Activated CD4-positive, alpha-beta memory T cell treated with anti-CD3 and anti-CD28 coated beads, Interleukin-2, amount 10 ng/mL, durations not matched to agents 7 days and 5 days (primary cell): ENCODE measurements around the gene WEE1. TPM values are rescaled to one million over a fixed set of nuclear protein-coding genes. Genes with fewer than 3 reads are reported as not detected.
"Not testable (repeated sequence)": the region's sequence is repeated elsewhere in the genome, so short reads cannot be mapped to it uniquely, and the experiment has no call there.

Source experiments
- CTCF ChIA-PET: fragments of 350-600 bp; sonication (Branson Sonifier 250); formaldehyde crosslinking; loops from one replicate; lab custom pipeline; 2021; ENCODE audit warnings: antibody characterized with exemption, inconsistent platforms; lab: Charles Lee
- POLR2A ChIA-PET: fragments of 350-600 bp; sonication (Branson Sonifier 250); formaldehyde crosslinking; loops from one replicate; lab custom pipeline; 2021; ENCODE audit warnings: antibody characterized with exemption; lab: Charles Lee
- DNase-seq: peaks from one replicate; pipeline ENCODE4 v3.0.0-alpha.2; 2020
- H3K27ac Mint-ChIP-seq: one replicate; pipeline ENCODE4 v1.8.0; 2021; ENCODE audit warnings: mild to moderate bottlenecking, mixed read lengths
- H3K27me3 Mint-ChIP-seq: one replicate; pipeline ENCODE4 v1.8.0; 2021; ENCODE audit warnings: mixed read lengths
- H3K36me3 Mint-ChIP-seq: one replicate; pipeline ENCODE4 v1.8.0; 2021; ENCODE audit warnings: low read depth, mixed read lengths
- H3K4me1 Mint-ChIP-seq: one replicate; pipeline ENCODE4 v1.8.0; 2021; ENCODE audit warnings: mixed read lengths
- H3K4me3 Mint-ChIP-seq: one replicate; pipeline ENCODE4 v1.8.0; 2021; ENCODE audit warnings: mild to moderate bottlenecking, mixed read lengths
- H3K9me3 Mint-ChIP-seq: one replicate; pipeline ENCODE4 v1.8.0; 2021; ENCODE audit warnings: mixed read lengths
- total RNA-seq, 2 experiments: library from RNA; stranded (reverse); gene quantifications; one replicate each; pipeline ENCODE4 v1.2.3, GENCODE V29; 2021

WEE1 gene
- total RNA-seq, 2 experiments from 2014 or later, result 62.8 to 64.1 TPM

DNA sequence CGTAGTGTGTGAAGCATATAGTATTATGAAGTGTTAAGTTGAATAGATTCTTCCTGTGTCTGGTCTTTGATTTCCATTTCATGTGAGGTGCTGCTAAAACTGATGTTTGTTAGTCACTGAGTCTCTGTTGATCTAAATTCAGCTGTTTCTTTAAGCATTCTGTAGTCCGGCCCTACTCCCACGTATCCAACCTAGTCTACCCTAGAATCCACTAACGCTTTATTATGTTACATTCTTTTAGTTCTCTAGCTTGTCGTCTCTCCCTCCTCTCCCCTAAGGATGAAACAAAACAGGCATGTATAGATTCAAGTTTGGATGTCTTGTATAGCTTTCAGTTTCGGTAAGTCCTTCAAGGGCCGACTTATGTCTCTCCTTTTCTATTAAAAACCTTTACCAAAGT is 4.1 kb downstream of the WEE1 start:
- POLR2A ChIA-PET, result interaction anchor here (1.2 to 6.0 kb wide), 9 partner anchors 11 to 895 kb away, joined by 3 to 85 read pairs (median 19); partner anchors contain the start of genes IPO7, RPL27A, TRIM66 and ZNF143
- Mint-ChIP-seq H3K27ac (peak overlapping the region; percentile 83), H3K9me3 (no peaks in the 10 kb centered on the region), H3K27me3 (no peaks in the 10 kb centered on the region), H3K36me3 (peaks cover 72% of the 10 kb centered on the region), H3K4me3 (peak overlapping the region; percentile 98), H3K4me1 (peaks cover 47% of the 10 kb centered on the region)
- CTCF ChIA-PET, result interaction anchor here (1.0 to 3.6 kb wide), 7 partner anchors 9 to 170 kb away, joined by 3 to 43 read pairs (median 10); no protein-coding TSS in a partner anchor
- DNase-seq, result no peak

DNA sequence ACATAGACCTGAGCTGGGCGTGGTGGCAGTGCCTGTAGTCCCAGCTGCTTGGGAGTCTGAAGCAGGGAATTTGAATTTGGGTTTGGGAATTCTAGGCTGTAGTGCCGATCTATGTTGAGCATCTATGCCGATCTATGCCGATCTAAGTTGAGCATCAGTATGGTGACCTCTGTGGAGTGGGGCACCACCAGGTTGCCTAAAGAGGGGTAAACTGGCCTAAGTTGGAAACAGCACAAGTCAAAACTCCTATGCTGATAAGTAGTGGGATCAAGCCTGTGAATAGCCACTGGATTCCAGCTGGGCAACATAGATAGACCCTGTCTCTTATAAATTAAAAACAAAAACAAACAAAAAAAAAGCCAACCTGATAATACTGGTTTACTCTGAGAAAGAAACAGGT is 7.4 kb downstream of the WEE1 start:
- DNase-seq, result no peak
- Mint-ChIP-seq H3K36me3 (peaks cover 82% of the 10 kb centered on the region), H3K27ac (peak overlapping the region; percentile 31), H3K9me3 (no peaks in the 10 kb centered on the region), H3K4me3 (no peak overlapping the region), H3K27me3 (no peaks in the 10 kb centered on the region), H3K4me1 (peaks cover 57% of the 10 kb centered on the region)
- POLR2A ChIA-PET, result interaction anchor here (0.9 to 2.4 kb wide), 4 partner anchors 18 to 121 kb away, joined by 3 to 5 read pairs (median 4); partner anchors contain the start of gene ZNF143
- CTCF ChIA-PET, result interaction anchor here (0.7 kb wide), 1 partner anchor 58 kb away, joined by 3 read pairs; no protein-coding TSS in a partner anchor

DNA sequence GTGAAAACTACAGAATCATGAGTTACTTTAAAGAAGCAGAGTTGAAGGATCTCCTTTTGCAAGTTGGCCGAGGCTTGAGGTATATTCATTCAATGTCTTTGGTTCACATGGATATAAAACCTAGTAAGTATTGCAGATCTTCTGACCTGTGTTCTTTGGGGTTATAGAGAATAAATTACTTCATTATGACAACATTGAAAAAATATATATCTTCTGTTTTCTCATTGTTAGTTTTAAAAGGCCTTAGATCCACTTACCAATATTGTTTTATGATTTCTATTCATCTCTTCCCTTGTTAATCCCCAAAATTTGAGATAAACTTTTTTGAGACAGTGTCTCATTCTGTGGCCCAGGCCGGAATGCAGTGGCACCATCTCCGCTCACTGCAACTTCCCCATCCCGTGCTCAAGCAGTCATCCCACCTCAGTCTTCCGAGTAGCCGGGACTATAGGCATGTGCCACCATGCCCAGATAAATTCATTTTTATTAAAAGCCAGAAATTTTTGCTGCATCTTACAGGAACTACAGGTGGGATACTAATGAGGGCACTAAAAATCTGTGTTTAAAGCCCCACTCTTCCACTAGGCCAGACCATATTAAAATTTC is 8.2 kb downstream of the WEE1 start:
- CTCF ChIA-PET, result interaction anchor here (1.9 kb wide), 1 partner anchor 47 kb away, joined by 5 read pairs; no protein-coding TSS in a partner anchor

DNA sequence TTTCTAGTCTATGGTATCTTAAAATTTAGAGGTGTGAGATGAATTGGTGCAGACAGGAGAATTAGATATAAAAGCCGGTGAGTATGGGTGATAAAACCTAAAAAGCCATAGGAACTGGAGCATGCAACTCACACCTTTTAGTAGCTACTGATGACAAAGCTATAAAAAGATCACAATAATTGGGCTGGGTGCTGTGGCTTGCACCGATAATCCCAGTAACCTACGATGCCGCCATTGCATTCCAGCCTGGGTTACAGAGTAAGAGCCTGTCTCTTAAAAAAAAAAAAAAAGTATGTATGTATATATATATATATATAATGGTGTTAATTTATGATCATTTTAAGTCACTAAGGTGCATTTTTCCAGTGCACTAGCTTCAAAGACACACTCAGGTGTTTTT is 17.2 kb downstream of the WEE1 start:
- Mint-ChIP-seq H3K4me3 (no peak overlapping the region), H3K4me1 (peaks cover 12% of the 10 kb centered on the region), H3K27ac (no peak overlapping the region), H3K27me3 (no peaks in the 10 kb centered on the region), H3K9me3 (no peaks in the 10 kb centered on the region), H3K36me3 (peaks cover 49% of the 10 kb centered on the region)
- ChIA-PET CTCF (interaction anchor here (0.7 kb wide), 1 partner anchor 22 kb away, joined by 3 read pairs; no protein-coding TSS in a partner anchor), POLR2A (interaction anchor here (0.7 to 1.7 kb wide), 3 partner anchors 10 to 18 kb away, joined by 3 to 5 read pairs (median 4); partner anchors contain the start of gene WEE1)
- DNase-seq, result no peak

More for the DNA sequence above, 8.2 kb downstream of the WEE1 start:
- DNase-seq, result no peak
- Mint-ChIP-seq H3K4me1 (peaks cover 60% of the 10 kb centered on the region), H3K36me3 (peaks cover 82% of the 10 kb centered on the region), H3K27me3 (no peaks in the 10 kb centered on the region), H3K27ac (no peak overlapping the region), H3K9me3 (no peaks in the 10 kb centered on the region), H3K4me3 (no peak overlapping the region)
- POLR2A ChIA-PET, result interaction anchor here (0.9 to 2.4 kb wide), 4 partner anchors 9 to 31 kb away, joined by 3 to 5 read pairs (median 3); no protein-coding TSS in a partner anchor

DNA sequence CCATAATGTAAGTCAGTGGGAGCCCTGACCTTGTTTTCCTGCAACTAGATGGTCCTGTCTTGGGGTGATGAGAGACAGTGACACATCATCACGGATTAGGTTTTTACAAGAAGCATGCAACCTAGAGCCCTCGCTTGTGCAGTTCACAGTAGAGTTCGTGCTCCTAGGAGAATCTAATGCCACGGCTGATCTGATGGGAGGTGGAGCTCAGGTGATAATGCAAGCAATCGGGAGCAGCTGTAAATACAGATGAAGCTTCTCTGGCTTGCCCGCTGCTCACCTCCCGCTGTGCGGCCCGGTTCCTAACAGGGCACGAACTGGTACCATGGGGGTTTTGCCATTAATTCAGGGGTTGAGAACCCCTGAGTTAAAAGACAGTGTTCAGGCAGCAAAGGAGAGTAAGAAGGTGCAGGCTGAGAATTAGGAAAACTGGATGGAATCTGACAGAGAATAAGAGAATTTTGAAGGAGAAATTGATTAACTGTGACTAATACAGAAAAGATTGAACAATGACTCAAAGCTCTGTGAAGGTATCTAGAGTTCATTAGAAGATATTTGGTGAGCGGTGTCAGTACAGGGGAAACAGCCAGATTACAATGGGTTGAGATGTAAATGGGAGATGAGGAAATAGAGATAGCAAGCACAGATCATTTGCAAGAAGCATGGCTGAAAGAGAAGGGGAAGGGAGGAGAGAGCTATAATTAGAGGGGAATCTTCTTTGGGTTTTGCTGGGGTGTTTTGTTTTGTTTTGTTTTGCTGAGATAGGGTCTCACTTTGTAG is 21.0 kb downstream of the WEE1 start:
- Mint-ChIP-seq H3K27ac (no peak overlapping the region), H3K4me1 (no peaks in the 10 kb centered on the region), H3K4me3 (no peak overlapping the region), H3K9me3 (no peaks in the 10 kb centered on the region), H3K36me3 (peaks cover 18% of the 10 kb centered on the region), H3K27me3 (peaks cover 2% of the 10 kb centered on the region)
- no peak for DNase-seq
- ChIA-PET POLR2A (interaction anchor here (2.1 kb wide), 1 partner anchor 18 kb away, joined by 10 read pairs; no protein-coding TSS in a partner anchor), CTCF (interaction anchor here (0.9 kb wide), 1 partner anchor 61 kb away, joined by 3 read pairs; no protein-coding TSS in a partner anchor)

DNA sequence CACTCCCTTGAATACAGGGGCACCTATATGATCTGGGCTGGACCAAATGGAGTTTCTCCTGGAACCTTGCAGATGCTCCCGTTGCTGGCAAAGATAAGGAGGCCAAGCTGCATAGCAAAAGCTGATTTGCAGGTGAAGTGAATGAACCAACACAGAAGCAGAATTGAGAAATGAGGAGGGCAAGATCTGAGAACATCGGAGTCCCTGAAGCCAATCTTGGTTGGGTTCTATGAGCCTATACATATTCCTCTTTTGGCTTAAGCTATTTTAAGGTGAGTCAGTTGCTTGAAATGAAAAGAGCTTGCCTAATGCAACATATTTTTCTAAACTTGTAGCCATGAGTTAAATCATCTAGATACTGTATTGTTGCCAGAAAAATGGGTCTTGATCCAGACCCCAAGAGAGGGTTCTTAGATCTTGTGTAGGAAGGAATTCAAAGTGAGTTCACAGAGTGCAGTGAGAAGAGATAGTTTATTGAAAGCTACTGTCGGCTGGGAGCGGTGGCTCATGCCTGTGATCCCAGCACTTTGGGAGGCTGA is 23.5 kb downstream of the WEE1 start:
- Mint-ChIP-seq H3K9me3 (no peaks in the 10 kb centered on the region), H3K27me3 (peaks cover 2% of the 10 kb centered on the region), H3K4me1 (peaks cover 18% of the 10 kb centered on the region), H3K36me3 (peaks cover 3% of the 10 kb centered on the region), H3K27ac (no peak overlapping the region), H3K4me3 (no peak overlapping the region)
- POLR2A ChIA-PET, result interaction anchor here (0.8 to 2.5 kb wide), 5 partner anchors 9 to 162 kb away, joined by 3 to 10 read pairs (median 9); partner anchors contain the start of gene WEE1
- CTCF ChIA-PET, result interaction anchor here (0.6 to 1.4 kb wide), 6 partner anchors 9 to 711 kb away, joined by 3 to 5 read pairs (median 4); no protein-coding TSS in a partner anchor
- no peak for DNase-seq

DNA sequence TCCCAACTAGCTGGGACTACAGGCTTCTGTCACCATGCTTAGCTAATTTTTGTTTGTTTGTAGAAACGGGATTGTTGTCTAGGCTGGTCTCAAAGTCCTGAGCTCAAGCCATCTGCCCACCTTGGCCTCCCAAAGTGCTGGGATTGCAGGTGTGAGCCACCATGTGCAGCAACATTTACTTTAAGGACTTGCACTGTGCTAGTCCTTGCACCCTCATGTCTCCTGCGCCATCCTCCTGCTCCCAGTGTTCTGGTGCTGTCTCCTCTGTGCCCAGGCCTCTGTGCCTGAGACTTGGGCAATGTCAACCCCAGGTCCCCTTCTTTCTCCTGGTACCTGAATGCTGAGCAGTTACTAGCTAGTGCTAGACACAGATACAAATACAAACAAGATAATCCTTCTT is 26.7 kb downstream of the WEE1 start:
- Mint-ChIP-seq H3K27ac (no peak overlapping the region), H3K4me3 (no peak overlapping the region), H3K36me3 (no peaks in the 10 kb centered on the region), H3K27me3 (peaks cover 13% of the 10 kb centered on the region), H3K9me3 (no peaks in the 10 kb centered on the region), H3K4me1 (peaks cover 25% of the 10 kb centered on the region)
- POLR2A ChIA-PET, result interaction anchor here (1.4 to 5.1 kb wide), 6 partner anchors 13 to 917 kb away, joined by 4 to 51 read pairs (median 10); partner anchors contain the start of genes WEE1 and ZNF143
- DNase-seq, result no peak
- CTCF ChIA-PET, result interaction anchor here (0.7 to 5.9 kb wide), 6 partner anchors 11 to 149 kb away, joined by 3 to 79 read pairs (median 14); no protein-coding TSS in a partner anchor

DNA sequence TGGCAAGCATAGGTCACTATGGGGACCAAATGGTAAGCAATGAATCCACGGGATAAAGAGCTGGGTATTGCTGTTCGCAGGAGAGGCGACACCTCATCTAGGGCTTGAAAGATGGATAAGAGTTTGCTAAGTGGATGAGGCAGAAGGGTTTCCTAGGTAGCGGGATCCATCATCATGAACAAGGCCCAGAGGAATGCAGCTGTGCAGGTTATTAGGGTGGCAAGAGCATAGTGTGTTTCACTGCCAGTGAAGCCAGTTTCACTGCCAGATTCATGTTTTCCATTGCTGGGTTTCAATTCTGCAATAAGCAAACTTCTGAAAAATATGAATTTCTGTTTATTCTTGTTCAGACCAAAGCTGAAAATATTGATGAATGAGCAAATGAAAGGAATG is 27.2 kb downstream of the WEE1 start:
- CTCF ChIA-PET, result interaction anchor here (0.7 to 5.9 kb wide), 9 partner anchors 12 to 159 kb away, joined by 3 to 79 read pairs (median 9); partner anchors contain the start of gene WEE1
- no peak for DNase-seq
- H3K27ac Mint-ChIP-seq, result no peak overlapping the region
- H3K36me3 Mint-ChIP-seq, result no peaks in the 10 kb centered on the region
- H3K27me3 Mint-ChIP-seq, result peaks cover 15% of the 10 kb centered on the region
- peak overlapping the region; percentile 49 for H3K4me3 Mint-ChIP-seq
- peaks cover 25% of the 10 kb centered on the region for H3K4me1 Mint-ChIP-seq
- no peaks in the 10 kb centered on the region for H3K9me3 Mint-ChIP-seq
- POLR2A ChIA-PET, result interaction anchor here (0.6 to 5.1 kb wide), 15 partner anchors 10 to 1208 kb away, joined by 3 to 51 read pairs (median 4); partner anchors contain the start of genes EIF4G2, WEE1 and ZNF143

DNA sequence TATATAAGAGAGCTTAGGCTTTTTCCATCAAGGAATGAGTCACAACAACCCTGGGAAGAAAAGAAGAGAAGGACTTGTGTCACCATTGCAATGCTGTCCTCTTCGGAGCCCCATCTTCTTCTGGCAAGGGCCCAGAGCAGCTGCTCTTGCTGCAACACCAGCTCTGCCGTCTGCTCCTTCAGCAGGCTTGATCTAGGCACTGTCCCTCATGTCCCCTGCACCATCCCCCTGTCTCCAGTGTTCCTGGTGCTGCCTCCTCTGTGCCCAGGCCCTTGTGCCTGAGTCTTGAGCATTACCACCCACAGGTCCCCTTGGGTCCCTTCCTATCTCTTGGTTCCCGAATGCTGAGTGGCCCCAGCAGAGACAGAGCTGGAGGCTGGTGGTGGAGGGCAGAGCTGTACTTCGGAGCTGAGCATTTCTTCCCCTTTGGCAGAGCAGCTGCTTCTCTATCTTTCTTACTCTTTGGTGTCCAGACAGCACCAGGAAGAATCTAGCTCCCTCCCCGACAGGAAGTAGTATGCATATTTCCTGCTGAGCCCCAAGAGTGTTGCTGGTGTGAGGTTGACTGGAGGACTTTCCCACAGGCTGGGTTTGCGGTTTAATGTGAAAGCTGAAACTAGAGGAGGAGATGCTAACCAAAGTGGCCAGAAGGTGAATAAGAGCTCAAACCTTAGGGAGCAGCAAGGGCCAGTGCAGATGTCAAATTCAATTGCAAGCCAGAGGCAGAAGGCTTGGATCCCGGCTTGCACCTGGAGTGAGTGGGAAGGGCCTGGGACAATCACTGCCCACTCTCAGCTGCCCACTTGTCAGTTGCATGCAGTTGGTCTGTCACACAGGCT is 27.8 kb downstream of the WEE1 start:
- H3K36me3 Mint-ChIP-seq, result no peaks in the 10 kb centered on the region
- POLR2A ChIA-PET, result interaction anchor here (0.6 to 5.1 kb wide), 17 partner anchors 11 to 1208 kb away, joined by 3 to 51 read pairs (median 4); partner anchors contain the start of genes EIF4G2, WEE1 and ZNF143
- H3K9me3 Mint-ChIP-seq, result no peaks in the 10 kb centered on the region
- peak overlapping the region; percentile 59 for H3K27ac Mint-ChIP-seq
- peaks cover 25% of the 10 kb centered on the region for H3K4me1 Mint-ChIP-seq
- peaks cover 19% of the 10 kb centered on the region for H3K27me3 Mint-ChIP-seq
- peak; percentile 83 for DNase-seq
- CTCF ChIA-PET, result interaction anchor here (0.7 to 5.9 kb wide), 9 partner anchors 11 to 159 kb away, joined by 3 to 79 read pairs (median 9); partner anchors contain the start of gene WEE1
- H3K4me3 Mint-ChIP-seq, result peak overlapping the region; percentile 49

DNA sequence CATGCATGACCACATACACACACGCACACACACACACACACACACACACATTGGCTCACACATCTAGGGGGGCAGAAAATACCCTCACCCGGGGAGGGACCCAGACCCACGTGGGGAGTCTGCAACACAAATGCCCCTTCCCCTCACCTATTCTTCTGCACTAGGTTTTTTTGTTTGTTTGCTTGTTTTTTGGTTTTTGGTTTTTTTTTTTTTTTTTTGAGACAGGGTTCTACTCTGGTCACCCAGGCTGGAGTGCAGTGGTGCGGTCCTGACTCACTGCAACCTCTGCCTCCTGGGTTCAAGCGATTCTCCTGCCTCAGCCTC is 28.4 kb downstream of the WEE1 start:
- Mint-ChIP-seq H3K4me3 (peak overlapping the region; percentile 49), H3K27ac (no peak overlapping the region), H3K4me1 (peaks cover 25% of the 10 kb centered on the region), H3K36me3 (no peaks in the 10 kb centered on the region), H3K27me3 (peaks cover 22% of the 10 kb centered on the region), H3K9me3 (no peaks in the 10 kb centered on the region)
- ChIA-PET POLR2A (interaction anchor here (0.8 to 5.1 kb wide), 11 partner anchors 11 to 918 kb away, joined by 3 to 51 read pairs (median 5); partner anchors contain the start of genes WEE1 and ZNF143), CTCF (interaction anchor here (1.3 to 5.9 kb wide), 8 partner anchors 11 to 158 kb away, joined by 3 to 79 read pairs (median 10); partner anchors contain the start of gene WEE1)
- DNase-seq, result no peak

DNA sequence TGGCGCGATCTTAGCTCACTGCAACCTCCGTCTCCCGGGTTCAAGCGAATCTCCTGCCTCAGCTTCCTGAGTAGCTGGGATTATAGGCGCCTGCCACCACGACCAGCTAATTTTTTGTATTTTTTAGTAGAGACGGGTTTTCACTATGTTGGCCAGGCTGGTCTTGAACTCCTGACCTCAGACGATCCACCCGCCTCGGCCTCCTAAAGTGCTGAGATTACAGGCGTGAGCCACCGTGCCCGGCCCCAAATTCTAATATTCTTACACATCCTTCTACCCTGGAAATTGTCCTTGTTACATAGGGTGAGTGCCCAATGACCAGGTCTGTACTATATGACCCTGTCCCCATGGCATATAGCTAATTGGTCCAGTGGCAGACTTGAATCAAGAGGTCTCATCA is 29.7 kb downstream of the WEE1 start:
- H3K9me3 Mint-ChIP-seq, H3K27ac Mint-ChIP-seq, DNase-seq, H3K36me3 Mint-ChIP-seq, H3K4me3 Mint-ChIP-seq: not testable (repeated sequence)
- H3K4me1 Mint-ChIP-seq, result peaks cover 25% of the 10 kb centered on the region
- POLR2A ChIA-PET, result interaction anchor here (0.8 to 5.1 kb wide), 4 partner anchors 9 to 553 kb away, joined by 3 to 47 read pairs (median 4); no protein-coding TSS in a partner anchor
- H3K27me3 Mint-ChIP-seq, result peaks cover 21% of the 10 kb centered on the region
- CTCF ChIA-PET, result interaction anchor here (1.4 to 5.9 kb wide), 2 partner anchors 9 to 69 kb away, joined by 4 to 79 read pairs; no protein-coding TSS in a partner anchor
